DOHH2 (cell line): ENCODE results near the gene SLC38A4.

Experiments used
- EZH2phosphoT487 ChIP-seq: fragments of 200-600 bp; sonication (generic); IDR thresholded peaks from 2 replicates; pipeline ENCODE4 v1.6.1; 2017; ENCODE audit warnings: borderline replicate concordance, mild to moderate bottlenecking, antibody characterized with exemption, low read length, moderate library complexity, mixed read lengths
- TF ChIP-seq, protein P1 (sequence below): fragments of 200-600 bp; sonication (generic); IDR thresholded peaks from one replicate; pipeline ENCODE4 v1.5.1; 2014; ENCODE audit warnings: antibody characterized with exemption, mild to moderate bottlenecking, low read depth, low read length; ENCODE audit not compliant: poor library complexity, severe bottlenecking

GRCh38 chr12:46717868-46718267 is 107.9 kb downstream of the SLC38A4 start:
- TF ChIP-seq EZH2phosphoT487: no peak
- TF ChIP-seq, protein P1, sequence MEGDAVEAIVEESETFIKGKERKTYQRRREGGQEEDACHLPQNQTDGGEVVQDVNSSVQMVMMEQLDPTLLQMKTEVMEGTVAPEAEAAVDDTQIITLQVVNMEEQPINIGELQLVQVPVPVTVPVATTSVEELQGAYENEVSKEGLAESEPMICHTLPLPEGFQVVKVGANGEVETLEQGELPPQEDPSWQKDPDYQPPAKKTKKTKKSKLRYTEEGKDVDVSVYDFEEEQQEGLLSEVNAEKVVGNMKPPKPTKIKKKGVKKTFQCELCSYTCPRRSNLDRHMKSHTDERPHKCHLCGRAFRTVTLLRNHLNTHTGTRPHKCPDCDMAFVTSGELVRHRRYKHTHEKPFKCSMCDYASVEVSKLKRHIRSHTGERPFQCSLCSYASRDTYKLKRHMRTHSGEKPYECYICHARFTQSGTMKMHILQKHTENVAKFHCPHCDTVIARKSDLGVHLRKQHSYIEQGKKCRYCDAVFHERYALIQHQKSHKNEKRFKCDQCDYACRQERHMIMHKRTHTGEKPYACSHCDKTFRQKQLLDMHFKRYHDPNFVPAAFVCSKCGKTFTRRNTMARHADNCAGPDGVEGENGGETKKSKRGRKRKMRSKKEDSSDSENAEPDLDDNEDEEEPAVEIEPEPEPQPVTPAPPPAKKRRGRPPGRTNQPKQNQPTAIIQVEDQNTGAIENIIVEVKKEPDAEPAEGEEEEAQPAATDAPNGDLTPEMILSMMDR: no peak
